Stimulated activated CD8-positive, alpha-beta memory T cell treated with anti-CD3 and anti-CD28 coated beads, Interleukin-15, amount 100 ng/mL, for 1 hour (primary cell): ENCODE results near the gene IRF3.

Source experiments
- DNase-seq: peaks from one replicate; pipeline ENCODE4 v3.0.0-alpha.2; 2020; ENCODE audit warnings: low read depth

Gene IRF3

DNA sequence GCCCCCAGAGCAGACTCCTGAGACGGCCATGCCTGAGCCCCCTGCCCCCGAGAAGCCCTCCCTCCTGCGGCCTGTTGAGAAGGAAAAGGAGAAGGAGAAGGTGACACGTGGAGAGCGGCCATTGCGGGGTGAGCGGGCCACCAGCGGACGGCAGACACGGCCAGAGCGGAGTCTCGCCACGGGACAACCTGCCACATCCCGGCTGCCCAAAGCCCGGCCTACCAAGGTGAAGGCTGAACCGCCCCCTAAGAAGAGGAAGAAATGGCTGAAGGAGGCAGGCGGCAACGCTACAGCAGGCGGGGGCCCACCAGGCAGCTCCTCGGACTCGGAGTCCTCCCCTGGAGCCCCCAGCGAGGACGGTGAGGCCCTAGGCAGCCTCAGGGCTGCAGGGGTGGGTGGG lies 49.8 kb downstream of the IRF3 start:
- DNase-seq = no peak

DNA sequence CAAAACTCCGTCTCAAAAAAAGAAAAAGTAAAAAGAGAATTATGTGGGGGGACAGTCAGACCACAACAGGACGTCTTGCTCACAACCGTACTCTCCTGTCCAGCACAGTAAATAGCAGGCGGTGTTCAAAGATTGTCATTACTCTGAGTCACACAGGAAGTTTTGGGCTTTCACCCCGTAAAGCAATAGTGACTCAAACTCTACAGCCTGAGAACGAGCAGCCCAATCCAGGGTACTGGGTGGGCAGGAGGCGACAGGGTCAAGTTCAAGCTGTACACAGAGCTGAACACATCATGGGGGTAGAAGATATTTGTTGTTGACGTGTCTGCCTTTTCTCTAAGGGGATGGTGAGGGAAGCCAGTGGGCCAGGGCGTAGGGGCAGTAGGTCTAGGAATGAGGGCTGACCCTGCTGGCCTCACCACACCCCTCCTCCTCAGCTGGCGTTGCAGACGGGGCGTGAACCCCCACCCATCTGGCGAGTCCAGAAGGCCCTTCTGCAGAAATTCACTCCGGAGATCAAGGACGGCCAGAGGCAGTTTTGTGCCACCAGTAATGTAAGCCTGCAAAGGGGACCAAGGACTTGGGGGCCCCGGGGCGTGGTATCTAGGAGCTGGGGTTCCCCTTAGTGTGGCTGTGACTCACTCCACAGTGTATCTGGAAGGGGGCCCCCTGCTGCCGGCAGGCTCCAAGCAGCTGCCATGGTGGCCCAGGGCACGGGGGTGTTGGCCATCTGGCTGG lies 51.4 kb downstream of the IRF3 start:
- DNase-seq = no peak

DNA sequence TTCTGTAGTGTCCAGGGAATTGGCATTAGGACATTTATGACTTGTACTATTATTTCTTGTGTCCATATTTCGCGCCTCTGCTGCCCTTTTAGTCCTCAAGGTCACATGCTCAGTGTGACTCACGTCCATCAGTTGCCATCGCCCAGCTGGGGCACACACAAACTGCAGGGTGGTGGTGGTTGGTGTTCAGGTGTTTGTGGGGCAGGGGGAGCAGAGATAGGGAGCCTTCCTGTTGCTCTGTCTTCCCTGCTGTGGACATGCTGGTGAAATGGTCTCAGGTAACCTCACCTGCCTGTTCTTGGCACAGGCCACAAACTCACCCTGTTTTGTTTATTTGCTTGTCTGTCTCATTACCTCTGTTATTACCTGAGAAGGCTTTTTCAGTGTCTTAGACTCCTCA lies 52.3 kb downstream of the IRF3 start:
- no peak for DNase-seq
